Kidney (tissue), 14 donors: Measurements from ENCODE around the gene HSPG2. TPM values are rescaled to one million over a fixed set of nuclear protein-coding genes. Genes with fewer than 3 reads are reported as not detected.

Experiments used
- DNase-seq, 5 donors: peaks; one replicate each; pipeline ENCODE4 v3.0.0-alpha.2; 2013 to 2020
- FAIRE-seq: peaks from 2 replicates; lab custom pipeline; 2012; peaks lifted over from hg19 to GRCh38; lab: Jason Lieb, UNC
- H3K27ac ChIP-seq, 2 donors: one replicate each; pipeline ENCODE4 v1.7.0; 2013; ENCODE audit warnings: low read depth in 2 of 2, low read length in 2 of 2, inconsistent platforms in 1 of 2
- H3K27me3 ChIP-seq: one replicate; pipeline ENCODE4 v1.7.1; 2013; ENCODE audit warnings: low read length, inconsistent platforms; ENCODE audit not compliant: control insufficient read depth, insufficient read depth
- H3K36me3 ChIP-seq, 3 donors: one replicate each; pipeline versions ENCODE4 v1.7.0 to v1.7.1; 2013; ENCODE audit warnings: low read length in 3 of 3, control low read depth in 1 of 3, inconsistent platforms in 1 of 3; ENCODE audit not compliant: insufficient read depth in 3 of 3, control insufficient read depth in 2 of 3
- H3K4me1 ChIP-seq, 3 donors: one replicate each; pipeline versions ENCODE4 v1.7.0 to v1.7.1; 2013; ENCODE audit warnings: low read length in 3 of 3, inconsistent platforms in 1 of 3, low read depth in 1 of 3; ENCODE audit not compliant: control insufficient read depth in 2 of 3, insufficient read depth in 2 of 3
- H3K4me3 ChIP-seq, 3 donors: one replicate each; pipeline versions ENCODE4 v1.7.0 to v1.8.1; 2013; ENCODE audit warnings: low read length in 3 of 3, control low read depth in 1 of 3, inconsistent platforms in 1 of 3
- H3K9ac ChIP-seq, 3 donors: one replicate each; pipeline versions ENCODE4 v1.7.0 to v1.7.1; 2013; ENCODE audit warnings: low read length in 3 of 3, control low read depth in 1 of 3, inconsistent platforms in 1 of 3
- H3K9me3 ChIP-seq, 3 donors: one replicate each; pipeline versions ENCODE4 v1.7.0 to v1.7.1; 2013; ENCODE audit warnings: low read length in 3 of 3, control low read depth in 1 of 3, inconsistent platforms in 1 of 3; ENCODE audit not compliant: control insufficient read depth in 2 of 3, insufficient read depth in 1 of 3
- CTCF ChIP-seq: IDR thresholded peaks from 3 replicates; pipeline ENCODE4 v1.5.1; 2012; ENCODE audit warnings: mild to moderate bottlenecking, moderate library complexity, borderline replicate concordance; ENCODE audit not compliant: insufficient read depth; ENCODE audit errors: extremely low read depth
- intact Hi-C: fragments of 100-400 bp; cut with DNase I; formaldehyde crosslinking; loops from one replicate; pipeline ENCODE4 v1.11.1; 2022
- polyA plus RNA-seq: library from polyadenylated mRNA; stranded (reverse); fragments of 350-450 nt; fragmentation: Illumina TruSeq; extraction: RNeasy Lipid Tissue Mini Kit (QIAGEN cat#74804); gene quantifications from one replicate; pipeline ENCODE4 v1.2.3, GENCODE V29; 2014; ENCODE audit warnings: low read depth, low replicate concordance; ENCODE audit not compliant: insufficient read depth
- total RNA-seq: library from RNA; stranded (reverse); fragmentation: NEBNext Ultra II Directional; extraction: Animal tissue kit (Norgen Biotek cat#: 25700); gene quantifications from one replicate; pipeline ENCODE4 v1.2.1, GENCODE V29; 2021
- donor health status: control.
- donor health status: control.
- donor health status: control.
- donor health status: control.
- donor health status: control.
- donor health status: DM: yes; HTN: yes; CAD: no.
- donor health status: Normal renal cell carcinoma (clear cell type).

The HSPG2 gene
- total and polyA plus RNA-seq, 2 donors from 2014 or later = 60.4 to 510 TPM

GRCh38 chr1:21933397-21934248 is 3.5 kb downstream of the HSPG2 start:
- TF ChIP-seq CTCF = no peak
- peak overlapping the region in 1 of 3 donors; percentile 34 for H3K9ac ChIP-seq
- intact Hi-C loops = no loop called here
- H3K9me3 ChIP-seq = no peaks in the 10 kb centered on the region
- no peaks in the 10 kb centered on the region for H3K36me3 ChIP-seq
- peak overlapping the region in 2 of 3 donors; percentile 11 to 51 for H3K4me3 ChIP-seq
- DNase-seq = peak; percentile 73 to 92 (median 81)
- no peak for FAIRE-seq
- H3K4me1 ChIP-seq = peaks cover 7 to 49% (median 20%) of the 10 kb centered on the region in 3 donors
- H3K27ac ChIP-seq = peak overlapping the region; percentile 56 to 62
- H3K27me3 ChIP-seq = no peaks in the 10 kb centered on the region

- FAIRE-seq (no peak), DNase-seq (no peak)
- Histone ChIP-seq H3K4me3 (peak overlapping the region in 1 of 3 donors; percentile 8), H3K27ac (peak overlapping the region; percentile 74 to 80), H3K9ac (peak overlapping the region in 2 of 3 donors; percentile 45 to 48), H3K27me3 (no peaks in the 10 kb centered on the region), H3K36me3 (no peaks in the 10 kb centered on the region), H3K4me1 (peaks cover 4 to 52% (median 27%) of the 10 kb centered on the region in 3 donors), H3K9me3 (no peaks in the 10 kb centered on the region)
- intact Hi-C loops = no loop called here
- no peak for TF ChIP-seq CTCF
Measured at GRCh38 chr1:21932127-21932526, 5.0 kb downstream of the HSPG2 start.

- Histone ChIP-seq H3K4me1 (peaks cover 4 to 57% (median 28%) of the 10 kb centered on the region in 3 donors), H3K27ac (peak overlapping the region; percentile 74 to 80), H3K4me3 (no peak overlapping the region), H3K36me3 (no peaks in the 10 kb centered on the region), H3K9me3 (no peaks in the 10 kb centered on the region), H3K27me3 (no peaks in the 10 kb centered on the region), H3K9ac (peak overlapping the region in 2 of 3 donors; percentile 45 to 48)
- intact Hi-C loops = no loop called here
- DNase-seq (peak in 2 of 5 donors; percentile 53 to 95), FAIRE-seq (no peak)
- TF ChIP-seq CTCF = no peak
Measured at GRCh38 chr1:21931171-21932093, 5.7 kb downstream of the HSPG2 start.
